ENCODE data around the gene IGFBP2. TPM values are rescaled to one million over a fixed set of nuclear protein-coding genes. Genes with fewer than 3 reads are reported as not detected.

IGFBP2 gene
- total and polyA plus RNA-seq, 2 of the 8 experiments (the other 6 are each of a cell fraction or from before 2014, with no cell fraction given): 326 to 782 TPM

DNA sequence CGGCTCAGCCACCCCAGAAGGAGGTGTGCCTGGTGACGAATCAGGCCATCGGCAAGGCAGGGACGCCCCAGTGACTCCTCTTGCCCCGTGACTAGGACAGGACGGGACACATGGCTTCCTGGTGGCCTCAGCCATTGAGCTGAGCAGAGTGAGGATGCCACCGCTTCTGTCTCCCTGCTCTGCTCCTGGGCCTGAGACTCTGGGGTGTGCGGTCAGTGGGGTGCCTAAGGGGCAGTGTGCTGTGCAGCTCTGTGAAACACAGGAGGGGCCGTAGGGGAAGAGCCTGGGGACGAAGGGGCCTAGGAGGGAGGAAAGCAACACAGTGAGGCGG, 37.8 kb downstream of the IGFBP2 start:
- H2BK12ac ChIP-seq (ENCODE audit: low read depth, low read length): no peak overlapping the region
- CTCF ChIA-PET (ENCODE audit: partially characterized antibody): interaction anchor here (0.6 to 6.9 kb wide), 5 partner anchors 8 to 159 kb away, joined by 3 to 54 read pairs (median 3); no protein-coding TSS in a partner anchor
- 91% methylated on average over 10 of the region's 11 CpGs; no CpG with 5 or more reads in 1 of the 2 experiments for WGBS, 2 experiments (ENCODE audit: extremely low coverage in 1 of 2, insufficient coverage in 1 of 2, insufficient read length in 1 of 2, insufficient replicate concordance in 2 of 2, low coverage in 1 of 2, low lambda C conversion rate in 2 of 2, missing lambda C conversion rate in 1 of 2)
- no peak overlapping the region for H3K4me3 ChIP-seq (ENCODE audit: extremely low read depth in 1 of 4, insufficient read depth in 2 of 4, low read depth in 3 of 4, low read length in 4 of 4)
- no peak overlapping the region for H3K23ac ChIP-seq (ENCODE audit: insufficient read length)
- no peaks in the 10 kb centered on the region for H3K79me1 ChIP-seq (ENCODE audit: low read depth, low read length)
- 0 out of 2 replicates have a peak overlapping the region, but pooled peaks have one; percentile 18 for H4K8ac ChIP-seq (ENCODE audit: extremely low read depth, insufficient read depth, low read length)
- no peak overlapping the region for H3K9ac ChIP-seq (replicated peaks in 1 of 4; ENCODE audit: extremely low read depth in 1 of 4, low read depth in 3 of 4, low read length in 3 of 4)
- H2BK15ac ChIP-seq (ENCODE audit: low read length): 0 out of 2 replicates have a peak overlapping the region, but pooled peaks have one; percentile 8
- H4K5ac ChIP-seq (ENCODE audit: insufficient read length, low read depth, low read length): no peak overlapping the region
- POLR2A ChIA-PET (ENCODE audit: partially characterized antibody): no interaction called here
- no peaks in the 10 kb centered on the region for H4K20me1 ChIP-seq (replicated peaks in 1 of 2; ENCODE audit: control insufficient read depth in 1 of 2, insufficient read depth in 2 of 2, low read length in 2 of 2)
- H2AFZ ChIP-seq (ENCODE audit: low read length): no peak overlapping the region
- no peaks in the 10 kb centered on the region for H3K23me2 ChIP-seq (ENCODE audit: low read depth, low read length)
- no peaks in the 10 kb centered on the region for H3K36me3 ChIP-seq (ENCODE audit: control insufficient read depth in 2 of 4, insufficient read depth in 4 of 4, low read length in 3 of 4)
- TF ChIP-seq TAF7 (optimal IDR thresholded peaks at IDR 0.05; ENCODE audit: borderline replicate concordance, low read depth, low read length): no peak
- no peak for TF ChIP-seq CEBPB (IDR thresholded peaks at IDR 0.05; ENCODE audit: low read depth, low read length)
- TF ChIP-seq, protein P1, sequence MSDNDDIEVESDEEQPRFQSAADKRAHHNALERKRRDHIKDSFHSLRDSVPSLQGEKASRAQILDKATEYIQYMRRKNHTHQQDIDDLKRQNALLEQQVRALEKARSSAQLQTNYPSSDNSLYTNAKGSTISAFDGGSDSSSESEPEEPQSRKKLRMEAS (IDR thresholded peaks at IDR 0.05): no peak
- TF ChIP-seq CTBP2 (IDR thresholded peaks at IDR 0.05; ENCODE audit: borderline replicate concordance, insufficient read depth, insufficient read length, low read length): no peak
- TF ChIP-seq KDM4A (IDR thresholded peaks at IDR 0.05; ENCODE audit: low read depth, low read length, severe bottlenecking): no peak
- no peak for TF ChIP-seq ZNF274 (IDR thresholded peaks at IDR 0.05; ENCODE audit: borderline replicate concordance, extremely low read depth, low read length)
- TF ChIP-seq, protein P2, sequence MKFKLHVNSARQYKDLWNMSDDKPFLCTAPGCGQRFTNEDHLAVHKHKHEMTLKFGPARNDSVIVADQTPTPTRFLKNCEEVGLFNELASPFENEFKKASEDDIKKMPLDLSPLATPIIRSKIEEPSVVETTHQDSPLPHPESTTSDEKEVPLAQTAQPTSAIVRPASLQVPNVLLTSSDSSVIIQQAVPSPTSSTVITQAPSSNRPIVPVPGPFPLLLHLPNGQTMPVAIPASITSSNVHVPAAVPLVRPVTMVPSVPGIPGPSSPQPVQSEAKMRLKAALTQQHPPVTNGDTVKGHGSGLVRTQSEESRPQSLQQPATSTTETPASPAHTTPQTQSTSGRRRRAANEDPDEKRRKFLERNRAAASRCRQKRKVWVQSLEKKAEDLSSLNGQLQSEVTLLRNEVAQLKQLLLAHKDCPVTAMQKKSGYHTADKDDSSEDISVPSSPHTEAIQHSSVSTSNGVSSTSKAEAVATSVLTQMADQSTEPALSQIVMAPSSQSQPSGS (IDR thresholded peaks at IDR 0.05; ENCODE audit: low read length): no peak
- no peak for TF ChIP-seq HDAC2 (IDR thresholded peaks at IDR 0.05; ENCODE audit: borderline replicate concordance in 1 of 2, low read depth in 2 of 2, low read length in 2 of 2)
- no peak overlapping the region for H4K91ac ChIP-seq (replicated peaks; ENCODE audit: insufficient read length, low read length)
- no peak overlapping the region for H3K27ac ChIP-seq (ENCODE audit: low read depth, low read length)
- H3K9me3 ChIP-seq (ENCODE audit: insufficient read depth in 2 of 2, low read depth in 1 of 2, low read length in 1 of 2): no peaks in the 10 kb centered on the region
- no peaks in the 10 kb centered on the region for H3K27me3 ChIP-seq (replicated peaks in 1 of 4; ENCODE audit: control insufficient read depth in 3 of 4, extremely low read depth in 1 of 4, insufficient read depth in 3 of 4, low read length in 3 of 4)
- H3K4me1 ChIP-seq (replicated peaks in 1 of 4; ENCODE audit: control insufficient read depth in 3 of 4, insufficient read depth in 4 of 4, low read length in 3 of 4): peaks cover 0 to under 1% (median 0%) of the 10 kb centered on the region in 4 experiments; a peak in 2 of 7 replicates
- H2BK20ac ChIP-seq (ENCODE audit: low read length): no peak overlapping the region
- no peak overlapping the region for H3K14ac ChIP-seq (ENCODE audit: insufficient read length)
- no peaks in the 10 kb centered on the region for H3K79me2 ChIP-seq (ENCODE audit: control insufficient read depth in 1 of 2, insufficient read depth in 2 of 2, low read length in 2 of 2)
- no peak overlapping the region for H2AK5ac ChIP-seq (ENCODE audit: low read depth, low read length)
- H3K4me2 ChIP-seq (ENCODE audit: insufficient read depth in 1 of 2, low read depth in 2 of 2, low read length in 2 of 2): no peak overlapping the region
- H3K4ac ChIP-seq (replicated peaks; ENCODE audit: insufficient read length, low read depth, low read length): no peak overlapping the region
- H3K56ac ChIP-seq (replicated peaks; ENCODE audit: insufficient read length, low read depth, low read length): no peak overlapping the region
- H3K18ac ChIP-seq (ENCODE audit: extremely low read depth, low read length): no peak overlapping the region
- FAIRE-seq (no peak), DNase-seq (ENCODE audit: low read depth in 1 of 2, low spot score in 2 of 2) (no peak)
- no peak overlapping the region for H2BK5ac ChIP-seq (ENCODE audit: low read depth, low read length)
- H2BK120ac ChIP-seq (replicated peaks; ENCODE audit: low read depth, low read length): no peak overlapping the region

Data from H1 (cell line).